Measurements from ENCODE around the gene AJUBA. TPM values are rescaled to one million over a fixed set of nuclear protein-coding genes. Genes with fewer than 3 reads are reported as not detected.
A peak's percentile ranks its signal among the peaks of the same experiment; 100 is the strongest.

Gene AJUBA
- total and polyA plus RNA-seq, 2 of the 8 experiments (the other 6 are each of a cell fraction or from before 2014, with no cell fraction given), result 33.1 to 46.0 TPM

DNA sequence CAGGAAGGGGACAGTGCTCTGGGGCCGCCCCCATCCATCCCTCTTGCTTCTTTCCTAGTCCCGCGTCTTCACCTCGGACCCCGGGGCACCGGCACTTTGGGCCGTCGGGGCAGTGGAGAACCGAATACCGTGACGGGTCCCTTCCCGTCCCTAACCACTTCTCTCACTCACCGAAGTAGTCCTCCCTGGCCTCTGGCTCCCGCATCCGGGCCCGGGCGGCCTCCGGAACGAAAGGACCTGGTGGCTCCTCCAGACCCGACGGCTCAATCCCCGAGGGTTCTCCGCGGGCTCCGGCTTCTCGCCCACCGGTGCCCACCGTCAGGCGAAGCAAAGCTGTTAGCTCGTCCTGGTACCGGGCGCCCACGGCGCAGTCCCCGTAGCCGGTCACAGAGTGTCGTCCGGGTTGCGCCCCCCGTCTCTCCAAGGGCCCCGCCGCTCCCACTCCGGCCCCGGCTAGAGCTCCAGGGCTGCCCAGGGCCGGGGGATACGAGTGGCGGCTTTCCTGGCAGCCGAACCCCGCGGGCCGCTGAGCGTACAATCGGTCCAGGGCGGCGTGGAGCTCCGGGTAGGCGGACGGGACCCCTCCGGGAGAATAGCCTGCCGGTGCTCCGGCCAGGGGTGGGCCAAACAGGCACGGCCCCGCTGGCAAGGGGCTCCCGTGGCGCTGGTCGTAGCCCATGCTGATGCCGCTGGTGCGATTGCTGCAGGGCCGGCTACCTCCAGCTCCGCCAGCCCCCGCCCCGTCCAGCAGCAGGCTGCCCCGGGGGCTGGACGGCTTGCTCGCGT is 1.1 kb downstream of the AJUBA start (continued):
- TF ChIP-seq GABPA (IDR thresholded peaks at IDR 0.05; ENCODE audit: borderline replicate concordance, insufficient read depth, low read length) (no peak), KDM1A (IDR thresholded peaks at IDR 0.05; ENCODE audit: borderline replicate concordance, low read length) (no peak), KDM4A (IDR thresholded peaks at IDR 0.05; ENCODE audit: low read depth, low read length, severe bottlenecking) (peak; percentile 15), TAF1 (IDR thresholded peaks at IDR 0.05; ENCODE audit: low read depth, low read length) (peak; percentile 49), YY1 (IDR thresholded peaks at IDR 0.05; ENCODE audit: low read depth, low read length) (no peak)
- TF ChIP-seq, protein P1, sequence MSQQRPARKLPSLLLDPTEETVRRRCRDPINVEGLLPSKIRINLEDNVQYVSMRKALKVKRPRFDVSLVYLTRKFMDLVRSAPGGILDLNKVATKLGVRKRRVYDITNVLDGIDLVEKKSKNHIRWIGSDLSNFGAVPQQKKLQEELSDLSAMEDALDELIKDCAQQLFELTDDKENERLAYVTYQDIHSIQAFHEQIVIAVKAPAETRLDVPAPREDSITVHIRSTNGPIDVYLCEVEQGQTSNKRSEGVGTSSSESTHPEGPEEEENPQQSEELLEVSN (IDR thresholded peaks at IDR 0.05), result no peak; the same call in 1 of the 2 replicates
